Testis (tissue), 2 donors: ENCODE data around the gene P2RX3.

ENCODE experiments used
- CTCF ChIP-seq, 3 experiments: fragments of 450-650 bp in 2 of 3; fragments of 200-600 bp in 1 of 3; sonication (generic) in 1 of 3; IDR thresholded peaks; one replicate each; pipeline ENCODE4 v1.5.1; 2016 to 2019; ENCODE audit warnings: antibody characterized with exemption in 3 of 3, mild to moderate bottlenecking in 2 of 3, moderate library complexity in 1 of 3
- POLR2A ChIP-seq: fragments of 450-650 bp; IDR thresholded peaks from one replicate; pipeline ENCODE4 v1.6.1; 2017; ENCODE audit warnings: antibody characterized with exemption, mild to moderate bottlenecking, moderate library complexity

- TF ChIP-seq CTCF (IDR thresholded peaks at IDR 0.05) (no peak), POLR2A (no peak)
These were observed 35.0 kb downstream of the P2RX3 start for GRCh38 chr11:57373146-57373545.
